H54 (cell line): Measurements from ENCODE around the gene SIRT6.
A peak's percentile ranks its signal among the peaks of the same experiment; 100 is the strongest.
"Not testable (repeated sequence)": the region's sequence is repeated elsewhere in the genome, so short reads cannot be mapped to it uniquely, and the experiment has no call there.

Experiments
- DNase-seq: peaks from one replicate; pipeline ENCODE4 v3.0.0; 2011; ENCODE audit warnings: low spot score, mixed read lengths; ENCODE audit not compliant: insufficient read length
- FAIRE-seq: peaks from 3 replicates; lab custom pipeline; 2011; peaks lifted over from hg19 to GRCh38; lab: Jason Lieb, UNC
- POLR2A ChIP-seq: IDR thresholded peaks from 2 replicates; pipeline ENCODE4 v1.6.1; 2011; ENCODE audit warnings: low read depth, mild to moderate bottlenecking, low read length

SIRT6 gene

DNA sequence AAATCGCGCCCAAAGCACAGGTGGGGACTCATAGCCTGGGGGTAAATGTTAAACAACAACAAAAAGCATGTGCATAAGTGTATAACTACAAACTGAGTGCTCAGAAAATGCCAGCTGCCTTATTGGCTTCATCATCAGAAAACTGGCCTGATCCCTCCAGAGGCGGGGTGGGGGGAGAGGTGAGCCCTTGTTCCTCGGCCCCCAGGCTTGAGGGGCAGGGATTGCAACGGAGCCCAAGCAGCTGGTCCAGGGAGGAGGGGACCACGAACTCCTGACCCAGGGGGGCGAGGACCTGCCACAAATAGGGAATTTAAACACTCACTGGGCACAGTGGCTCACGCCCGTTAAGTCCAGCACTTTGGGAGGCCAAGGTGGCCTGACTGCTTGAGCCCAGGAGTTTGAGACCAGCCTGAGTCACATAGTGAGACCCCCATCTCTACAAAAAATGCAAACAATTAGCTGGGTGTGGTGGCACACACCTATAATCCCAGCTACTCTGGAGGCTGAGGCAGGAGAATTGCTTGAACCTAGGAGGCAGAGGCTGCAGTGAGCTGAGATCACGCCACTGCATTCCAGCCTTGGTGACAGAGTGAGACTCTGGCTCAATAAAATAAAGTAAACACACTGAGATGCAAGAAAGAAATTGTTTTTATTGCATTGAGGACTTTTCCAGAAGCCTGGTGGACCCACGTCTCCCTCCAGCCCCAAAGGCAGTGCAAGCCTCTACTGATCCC lies 8.7 kb downstream of the SIRT6 start:
- no peak for TF ChIP-seq POLR2A
- DNase-seq (no peak), FAIRE-seq (no peak)

GRCh38 chr19:4172861-4173473 lies 9.4 kb downstream of the SIRT6 start:
- TF ChIP-seq POLR2A, result no peak
- peak; percentile 38 for DNase-seq
- FAIRE-seq, result no peak

GRCh38 chr19:4171676-4172075 lies 10.7 kb downstream of the SIRT6 start:
- FAIRE-seq (no peak), DNase-seq (no peak)
- TF ChIP-seq POLR2A, result no peak

GRCh38 chr19:4164262-4164661 lies 18.1 kb downstream of the SIRT6 start:
- FAIRE-seq, result no peak
- no peak for TF ChIP-seq POLR2A

GRCh38 chr19:4161415-4162077 lies 20.8 kb downstream of the SIRT6 start:
- no peak for TF ChIP-seq POLR2A
- DNase-seq, result no peak
- FAIRE-seq, result no peak

More at GRCh38 chr19:4164262-4164661, 18.1 kb downstream of the SIRT6 start:
- DNase-seq, result no peak

DNA sequence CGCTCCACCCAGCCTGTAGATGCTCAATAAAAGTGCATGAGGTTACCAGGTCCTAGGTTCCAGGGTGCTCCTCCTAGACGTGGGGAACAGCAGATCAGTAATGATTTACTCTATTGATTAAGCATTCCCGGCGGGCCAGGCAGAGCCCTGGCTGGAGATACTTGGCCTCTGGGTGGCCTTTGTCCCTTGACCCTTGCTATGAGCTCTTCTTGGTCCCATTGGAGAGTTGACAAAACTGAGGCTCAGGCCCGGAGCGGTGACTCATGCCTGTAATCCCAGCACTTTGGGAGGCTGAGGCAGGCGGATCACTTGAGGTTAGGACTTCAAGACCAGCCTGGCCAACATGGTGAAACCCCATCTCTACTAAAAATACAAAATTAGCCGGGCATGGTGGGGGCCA lies 24.4 kb downstream of the SIRT6 start:
- DNase-seq, FAIRE-seq: not testable (repeated sequence)

DNA sequence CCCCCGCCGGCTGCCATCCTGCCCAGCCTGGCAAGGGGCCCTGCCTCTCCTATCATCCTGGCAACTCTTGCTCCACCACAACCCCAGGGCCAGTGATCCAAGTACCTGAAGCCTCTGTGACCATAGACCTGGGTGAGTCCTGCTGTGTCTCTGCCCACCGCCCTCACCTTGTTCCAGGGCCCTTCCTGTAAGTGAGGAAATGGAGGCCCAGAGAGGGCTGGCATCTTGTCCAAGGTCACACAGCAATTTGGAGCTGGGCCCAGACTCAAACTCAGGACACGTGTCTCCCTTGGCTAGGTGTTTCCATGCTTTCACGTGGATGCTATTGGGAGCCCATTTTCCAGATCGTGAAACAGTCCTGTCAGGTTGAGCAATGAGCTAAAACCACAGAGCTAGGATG lies 25.2 kb downstream of the SIRT6 start:
- no peak for TF ChIP-seq POLR2A
- DNase-seq (no peak), FAIRE-seq (no peak)

GRCh38 chr19:4154571-4155312 lies 27.6 kb downstream of the SIRT6 start:
- TF ChIP-seq POLR2A, result no peak
- DNase-seq, result no peak
- no peak for FAIRE-seq

GRCh38 chr19:4152241-4152998 lies 29.9 kb downstream of the SIRT6 start:
- DNase-seq (no peak), FAIRE-seq (no peak)
- no peak for TF ChIP-seq POLR2A

DNA sequence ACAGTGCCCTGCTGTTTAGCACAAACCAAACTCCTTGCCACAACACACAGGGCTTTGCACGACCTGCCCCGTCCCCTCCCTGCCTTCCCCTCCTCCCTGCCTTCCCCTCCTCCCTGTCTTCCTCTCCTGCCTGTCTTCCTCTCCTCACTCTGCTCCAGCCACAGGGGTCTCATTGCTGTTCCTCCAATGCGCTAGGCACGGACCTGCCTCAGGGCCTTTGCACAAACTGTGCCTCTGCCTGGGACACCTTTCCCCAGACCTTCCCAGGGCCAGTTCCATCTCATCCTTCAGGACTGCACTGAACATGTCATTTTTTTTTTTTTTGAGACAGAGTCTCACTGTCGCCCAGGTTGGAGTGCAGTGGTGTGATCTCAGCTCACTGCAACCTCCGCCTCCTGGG lies 30.7 kb downstream of the SIRT6 start:
- FAIRE-seq (no peak), DNase-seq (no peak)
- TF ChIP-seq POLR2A, result no peak

DNA sequence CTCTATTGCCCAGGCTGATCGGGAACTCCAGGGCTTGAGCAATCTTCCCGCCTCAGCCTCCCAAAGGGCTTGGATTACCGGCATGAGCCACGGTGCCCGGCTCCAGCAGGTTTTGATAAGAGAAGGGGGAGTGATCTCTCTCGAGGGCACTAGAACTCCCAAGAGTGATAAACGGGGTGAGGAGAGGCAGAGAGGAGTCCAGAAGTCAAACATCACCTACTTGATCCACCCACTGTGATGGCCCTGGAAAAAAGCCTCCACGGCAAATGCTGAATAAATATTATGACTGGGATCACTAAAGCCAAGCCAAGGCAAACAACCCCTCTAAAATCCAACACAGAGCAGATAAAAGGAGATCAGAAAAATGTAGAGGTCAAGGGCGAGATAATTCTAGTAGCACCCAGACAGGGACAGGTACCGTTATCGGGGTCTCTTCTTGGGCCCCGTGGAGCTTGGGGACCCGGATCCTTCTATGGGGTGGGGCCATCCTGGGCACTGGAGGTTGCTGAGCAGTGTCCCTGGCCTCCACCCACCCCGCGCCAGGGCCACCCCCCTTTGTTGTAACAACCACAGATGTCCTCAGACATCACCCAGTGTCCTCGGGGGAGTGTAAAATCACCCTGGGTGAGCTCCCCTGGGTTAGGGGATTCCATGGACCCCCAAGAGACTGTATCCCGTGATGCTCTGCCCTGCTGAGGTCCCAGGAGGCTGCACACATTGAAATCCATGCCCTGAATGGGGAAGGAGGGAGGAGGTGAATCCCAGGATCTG lies 32.7 kb downstream of the SIRT6 start:
- FAIRE-seq (no peak), DNase-seq (no peak)
- TF ChIP-seq POLR2A, result no peak

- TF ChIP-seq POLR2A, result no peak
- no peak for FAIRE-seq
- peak; percentile 72 for DNase-seq
Measured at GRCh38 chr19:4144666-4145249, 37.6 kb downstream of the SIRT6 start.

DNA sequence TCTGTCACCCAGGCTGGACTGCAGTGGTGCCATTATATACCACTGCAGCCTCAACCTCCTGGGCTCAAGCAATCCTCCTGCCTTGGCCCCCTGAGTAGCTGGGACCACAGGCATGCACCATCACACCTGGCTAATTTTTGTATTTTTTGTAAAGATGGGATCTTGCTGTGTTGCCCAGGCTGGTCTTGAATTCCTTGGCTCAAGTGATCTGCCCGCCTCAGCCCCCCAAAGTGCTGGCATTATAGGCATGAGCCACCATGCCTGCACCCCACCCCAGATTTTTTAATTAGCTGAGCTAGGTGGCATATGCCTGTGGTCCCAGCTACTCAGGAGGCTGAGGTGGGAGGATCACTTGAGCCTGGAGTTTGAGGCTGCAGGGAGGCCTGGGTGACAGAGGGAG lies 39.4 kb downstream of the SIRT6 start:
- FAIRE-seq, DNase-seq: not testable (repeated sequence)
